ENCODE data around the gene PLXDC1. TPM values are rescaled to one million over a fixed set of nuclear protein-coding genes. Genes with fewer than 3 reads are reported as not detected.

Gene PLXDC1
- total and polyA plus RNA-seq, 2 experiments from 2014 or later, result 0.28 to 0.91 TPM

- Mint-ChIP-seq H3K36me3 (ENCODE audit: low read depth) (no peaks in the 10 kb centered on the region), H3K27me3 (ENCODE audit: insufficient read depth, low read depth, poor library complexity) (peaks cover 7% of the 10 kb centered on the region), H3K27ac (peak overlapping the region; percentile 28; the same call in 1 of the 2 replicates), H3K4me3 (no peak overlapping the region), H3K9me3 (no peaks in the 10 kb centered on the region), H3K4me1 (peaks cover 16% of the 10 kb centered on the region; the same call in 2 of the 3 replicates)
- Histone ChIP-seq H3K27me3 (ENCODE audit: insufficient read depth) (no peaks in the 10 kb centered on the region), H3F3A (replicated peaks; ENCODE audit: low read depth) (no peaks in the 10 kb centered on the region), H3K4me2 (no peak overlapping the region), H3K4me3 (no peak overlapping the region), H2AFZ (no peak overlapping the region; the same call in 1 of the 2 replicates), H3K9me2 (ENCODE audit: insufficient read depth) (no peaks in the 10 kb centered on the region), H3K27ac (ENCODE audit: low read depth) (no peak overlapping the region), H3K4me1 (ENCODE audit: insufficient read depth) (peaks cover 7% of the 10 kb centered on the region), H3K36me3 (ENCODE audit: insufficient read depth) (no peaks in the 10 kb centered on the region), H3K79me2 (replicated peaks; ENCODE audit: insufficient read depth) (no peaks in the 10 kb centered on the region), H4K20me1 (replicated peaks; ENCODE audit: insufficient read depth) (no peaks in the 10 kb centered on the region)
- DNase-seq (ENCODE audit: low spot score) (no peak), ATAC-seq (no peak; the same call in 2 of the 3 replicates)
- TF ChIP-seq REST (IDR thresholded peaks at IDR 0.05; ENCODE audit: unreplicated experiment) (no peak), ZNF331 (CRISPR knock-in tag; IDR thresholded peaks at IDR 0.05; ENCODE audit: low read depth) (no peak), EZH2 (IDR thresholded peaks at IDR 0.05; ENCODE audit: low read depth, unreplicated experiment) (no peak), EZH2phosphoT487 (IDR thresholded peaks at IDR 0.05; ENCODE audit: unreplicated experiment) (no peak), CREB1 (CRISPR knock-in tag; IDR thresholded peaks at IDR 0.05; ENCODE audit: low read depth) (no peak), STAT1 (IDR thresholded peaks at IDR 0.05; ENCODE audit: unreplicated experiment) (no peak), ZNF462 (CRISPR knock-in tag; IDR thresholded peaks at IDR 0.05) (no peak), ZNF114 (CRISPR knock-in tag; IDR thresholded peaks at IDR 0.05) (no peak), JUNB (IDR thresholded peaks at IDR 0.05; ENCODE audit: unreplicated experiment) (no peak), POLR2AphosphoS5 (IDR thresholded peaks at IDR 0.05; ENCODE audit: low read depth) (no peak), NANOG (IDR thresholded peaks at IDR 0.05; ENCODE audit: borderline replicate concordance) (no peak), CTCF (conservative IDR thresholded peaks at IDR 0.05; ENCODE audit: low read depth in 2 of 2) (no peak), ETS1 (IDR thresholded peaks at IDR 0.05) (no peak)
These were observed 69.6 kb downstream of the PLXDC1 start for GRCh38 chr17:39081851-39082250.
